C4-2B (cell line): Measurements from ENCODE around the gene KCNMA1.

Source experiments
- H3K27ac ChIP-seq: fragments of 450-650 bp; 2 replicates; pipeline ENCODE4 v1.5.1; 2017
- CTCF ChIP-seq: fragments of 450-650 bp; conservative IDR thresholded peaks from 2 replicates; pipeline ENCODE4 v1.5.1; 2017; ENCODE audit warnings: mild to moderate bottlenecking
- ZFX ChIP-seq: fragments of 450-650 bp; IDR thresholded peaks from 2 replicates; pipeline ENCODE4 v1.6.1; 2017

KCNMA1 gene

GRCh38 chr10:76921383-76922010 is 716.1 kb downstream of the KCNMA1 start:
- H3K27ac ChIP-seq = no peak overlapping the region
- TF ChIP-seq CTCF = no peak
- TF ChIP-seq ZFX = no peak

GRCh38 chr10:76920581-76920980 is 717.0 kb downstream of the KCNMA1 start:
- H3K27ac ChIP-seq = no peak overlapping the region
- TF ChIP-seq CTCF (no peak), ZFX (no peak)

- TF ChIP-seq CTCF (no peak), ZFX (no peak)
- H3K27ac ChIP-seq = no peak overlapping the region
Observed at GRCh38 chr10:76918106-76918505, 719.5 kb downstream of the KCNMA1 start.

- TF ChIP-seq ZFX = no peak
- no peak for TF ChIP-seq CTCF
- no peak overlapping the region for H3K27ac ChIP-seq
Observed at GRCh38 chr10:76917071-76917470, 720.5 kb downstream of the KCNMA1 start.

GRCh38 chr10:76916536-76916935 is 721.1 kb downstream of the KCNMA1 start:
- no peak for TF ChIP-seq ZFX
- TF ChIP-seq CTCF = no peak
- no peak overlapping the region for H3K27ac ChIP-seq

GRCh38 chr10:76915316-76915715 is 722.3 kb downstream of the KCNMA1 start:
- H3K27ac ChIP-seq = no peak overlapping the region
- TF ChIP-seq ZFX (no peak), CTCF (no peak)

- TF ChIP-seq ZFX (no peak), CTCF (no peak)
- no peak overlapping the region for H3K27ac ChIP-seq
Observed at GRCh38 chr10:76911184-76911583, 726.4 kb downstream of the KCNMA1 start.
